Inflammatory macrophage treated with lipopolysaccharide for 1 hour (primary cell): ENCODE data around the gene PLCH1.

Source experiments
- DNase-seq, 2 donors: peaks; one replicate each; pipeline ENCODE4 v3.0.0-alpha.2; 2020 to 2022

PLCH1 gene

GRCh38 chr3:155683344-155683720, 61.5 kb downstream of the PLCH1 start:
- no peak for DNase-seq

- DNase-seq: no peak
Measured at GRCh38 chr3:155682426-155683343, 62.2 kb downstream of the PLCH1 start.

GRCh38 chr3:155676252-155676981, 68.5 kb downstream of the PLCH1 start:
- no peak for DNase-seq

- no peak for DNase-seq
Measured at GRCh38 chr3:155675094-155675493, 69.8 kb downstream of the PLCH1 start.

- no peak for DNase-seq
Measured at GRCh38 chr3:155673421-155673820, 71.5 kb downstream of the PLCH1 start.

- no peak for DNase-seq
Measured at GRCh38 chr3:155670335-155670734, 74.5 kb downstream of the PLCH1 start.

GRCh38 chr3:155667988-155668387, 76.9 kb downstream of the PLCH1 start:
- no peak for DNase-seq

GRCh38 chr3:155664925-155665695, 79.8 kb downstream of the PLCH1 start:
- peak; percentile 28 to 33 for DNase-seq

- DNase-seq: no peak
Measured at GRCh38 chr3:155663467-155664212, 81.2 kb downstream of the PLCH1 start.

GRCh38 chr3:155661760-155662159, 83.1 kb downstream of the PLCH1 start:
- no peak for DNase-seq

GRCh38 chr3:155661042-155661441, 83.8 kb downstream of the PLCH1 start:
- no peak for DNase-seq

- DNase-seq: no peak
Measured at GRCh38 chr3:155658671-155659261, 86.1 kb downstream of the PLCH1 start.

GRCh38 chr3:155658006-155658405, 86.9 kb downstream of the PLCH1 start:
- DNase-seq: no peak

- DNase-seq: no peak
Measured at GRCh38 chr3:155657161-155657560, 87.7 kb downstream of the PLCH1 start.

GRCh38 chr3:155656466-155656865, 88.4 kb downstream of the PLCH1 start:
- DNase-seq: no peak

GRCh38 chr3:155651489-155652218, 93.2 kb downstream of the PLCH1 start:
- no peak for DNase-seq

GRCh38 chr3:155648013-155648591, 96.8 kb downstream of the PLCH1 start:
- DNase-seq: no peak

GRCh38 chr3:155647206-155647605, 97.7 kb downstream of the PLCH1 start:
- no peak for DNase-seq

- no peak for DNase-seq
Measured at GRCh38 chr3:155646669-155647068, 98.2 kb downstream of the PLCH1 start.

GRCh38 chr3:155646128-155646527, 98.7 kb downstream of the PLCH1 start:
- DNase-seq: peak in 1 of 2 donors; percentile 25

GRCh38 chr3:155643581-155644165, 101.2 kb downstream of the PLCH1 start:
- no peak for DNase-seq
